Smooth muscle cell (in vitro differentiated cells): Measurements from ENCODE around the gene ABLIM1. TPM values are rescaled to one million over a fixed set of nuclear protein-coding genes. Genes with fewer than 3 reads are reported as not detected.

Experiments used
- DNase-seq: peaks from one replicate; lab custom pipeline; 2025; ENCODE audit not compliant: unreplicated experiment; lab: John Stamatoyannopoulos, UW
- H2AFZ ChIP-seq: fragments of 200-600 bp; sonication (generic); 2 replicates; pipeline ENCODE4 v1.6.0; 2016; ENCODE audit warnings: antibody characterized with exemption, low read depth, mild to moderate bottlenecking
- H3F3A ChIP-seq: fragments of 200-600 bp; sonication (generic); 2 replicates; pipeline ENCODE4 v1.6.0; 2017; ENCODE audit warnings: antibody characterized with exemption, low read depth
- H3K27ac ChIP-seq: fragments of 200-600 bp; sonication (generic); 2 replicates; pipeline ENCODE4 v1.5.1; 2016; ENCODE audit warnings: low read depth, mild to moderate bottlenecking
- H3K27me3 ChIP-seq: fragments of 200-600 bp; sonication (generic); 2 replicates; pipeline ENCODE4 v1.6.1; 2016; ENCODE audit warnings: low read depth, mild to moderate bottlenecking
- H3K36me3 ChIP-seq: fragments of 200-600 bp; sonication (generic); 2 replicates; pipeline ENCODE4 v1.5.1; 2016; ENCODE audit warnings: low read depth
- H3K4me1 ChIP-seq: fragments of 200-600 bp; sonication (generic); 2 replicates; pipeline ENCODE4 v1.5.1; 2016; ENCODE audit warnings: low read depth
- H3K4me2 ChIP-seq: fragments of 200-600 bp; sonication (generic); 2 replicates; pipeline ENCODE4 v1.6.0; 2016; ENCODE audit warnings: mild to moderate bottlenecking
- H3K4me3 ChIP-seq: fragments of 200-600 bp; sonication (generic); 2 replicates; pipeline ENCODE4 v1.5.1; 2016; ENCODE audit warnings: mild to moderate bottlenecking
- H3K79me2 ChIP-seq: fragments of 200-600 bp; sonication (generic); 2 replicates; pipeline ENCODE4 v1.6.0; 2016; ENCODE audit warnings: low read depth, mild to moderate bottlenecking
- H3K9ac ChIP-seq: fragments of 200-600 bp; sonication (generic); 2 replicates; pipeline ENCODE4 v1.6.0; 2016; ENCODE audit warnings: low read depth
- H3K9me3 ChIP-seq: fragments of 200-600 bp; sonication (generic); replicated peaks from 2 replicates; pipeline ENCODE4 v1.5.1; 2016; ENCODE audit warnings: low read depth
- H4K20me1 ChIP-seq: fragments of 200-600 bp; sonication (generic); 2 replicates; pipeline ENCODE4 v1.6.0; 2016; ENCODE audit warnings: low read depth
- WGBS: methylation state at CpG from one replicate; pipeline ENCODE4 v1.1.7; 2016; ENCODE audit warnings: low lambda C conversion rate; 5-methylcytosine and 5-hydroxymethylcytosine counted together
- polyA plus RNA-seq: library from polyadenylated mRNA; unstranded; fragments of >200 nt; fragmentation: Nextera tagmentation; extraction: Ambion mirVana; gene quantifications from 2 replicates; pipeline ENCODE4 v1.2.1, GENCODE V29; 2016
- total RNA-seq: library from RNA; depleted of rRNA; stranded (reverse); fragments of >200 nt; gene quantifications from 2 replicates; pipeline ENCODE4 v1.2.3, GENCODE V29; 2014
- TF ChIP-seq, protein P1 (sequence below): fragments of 200-600 bp; sonication (generic); IDR thresholded peaks from 2 replicates; pipeline ENCODE4 v1.5.1; 2017; ENCODE audit warnings: borderline replicate concordance, mild to moderate bottlenecking, antibody characterized with exemption; ENCODE audit not compliant: insufficient read depth, poor library complexity, severe bottlenecking

ABLIM1 gene
- total and polyA plus RNA-seq, 2 experiments from 2014 or later: 1.6 to 17.6 TPM

GRCh38 chr10:114395366-114396022, 262.6 kb downstream of the ABLIM1 start:
- peaks cover 75% of the 10 kb centered on the region for H3K79me2 ChIP-seq

GRCh38 chr10:114394531-114394930, 263.5 kb downstream of the ABLIM1 start:
- H3K9me3 ChIP-seq: no peaks in the 10 kb centered on the region
- peaks cover 72% of the 10 kb centered on the region for H4K20me1 ChIP-seq
- no peaks in the 10 kb centered on the region for H3K27me3 ChIP-seq
- no peak overlapping the region for H3K4me3 ChIP-seq
- H3K27ac ChIP-seq: no peak overlapping the region
- H3K36me3 ChIP-seq: no peaks in the 10 kb centered on the region
- no peak for DNase-seq
- TF ChIP-seq, protein P1, sequence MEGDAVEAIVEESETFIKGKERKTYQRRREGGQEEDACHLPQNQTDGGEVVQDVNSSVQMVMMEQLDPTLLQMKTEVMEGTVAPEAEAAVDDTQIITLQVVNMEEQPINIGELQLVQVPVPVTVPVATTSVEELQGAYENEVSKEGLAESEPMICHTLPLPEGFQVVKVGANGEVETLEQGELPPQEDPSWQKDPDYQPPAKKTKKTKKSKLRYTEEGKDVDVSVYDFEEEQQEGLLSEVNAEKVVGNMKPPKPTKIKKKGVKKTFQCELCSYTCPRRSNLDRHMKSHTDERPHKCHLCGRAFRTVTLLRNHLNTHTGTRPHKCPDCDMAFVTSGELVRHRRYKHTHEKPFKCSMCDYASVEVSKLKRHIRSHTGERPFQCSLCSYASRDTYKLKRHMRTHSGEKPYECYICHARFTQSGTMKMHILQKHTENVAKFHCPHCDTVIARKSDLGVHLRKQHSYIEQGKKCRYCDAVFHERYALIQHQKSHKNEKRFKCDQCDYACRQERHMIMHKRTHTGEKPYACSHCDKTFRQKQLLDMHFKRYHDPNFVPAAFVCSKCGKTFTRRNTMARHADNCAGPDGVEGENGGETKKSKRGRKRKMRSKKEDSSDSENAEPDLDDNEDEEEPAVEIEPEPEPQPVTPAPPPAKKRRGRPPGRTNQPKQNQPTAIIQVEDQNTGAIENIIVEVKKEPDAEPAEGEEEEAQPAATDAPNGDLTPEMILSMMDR: no peak
- H3F3A ChIP-seq: peaks cover 8% of the 10 kb centered on the region
- 79% methylated on average over 6 of the region's 6 CpGs for WGBS
- H3K79me2 ChIP-seq: peaks cover 79% of the 10 kb centered on the region
- H3K9ac ChIP-seq: no peak overlapping the region
- H2AFZ ChIP-seq: no peak overlapping the region
- peaks cover 22% of the 10 kb centered on the region for H3K4me1 ChIP-seq
- peak overlapping the region; percentile 69 for H3K4me2 ChIP-seq

More at GRCh38 chr10:114395366-114396022, 262.6 kb downstream of the ABLIM1 start:
- H3K9ac ChIP-seq: no peak overlapping the region
- H3K36me3 ChIP-seq: no peaks in the 10 kb centered on the region
- 96% methylated on average over 6 of the region's 6 CpGs for WGBS
- no peaks in the 10 kb centered on the region for H3K9me3 ChIP-seq
- H3K4me1 ChIP-seq: peaks cover 31% of the 10 kb centered on the region
- no peak overlapping the region for H3K4me2 ChIP-seq
- TF ChIP-seq, protein P1: no peak
- H4K20me1 ChIP-seq: peaks cover 64% of the 10 kb centered on the region
- no peak for DNase-seq
- H3F3A ChIP-seq: peaks cover 12% of the 10 kb centered on the region
- H2AFZ ChIP-seq: no peak overlapping the region
- H3K4me3 ChIP-seq: no peak overlapping the region
- no peaks in the 10 kb centered on the region for H3K27me3 ChIP-seq
- H3K27ac ChIP-seq: no peak overlapping the region

- no peak for DNase-seq
- TF ChIP-seq, protein P1: no peak
- no peak overlapping the region for H3K4me3 ChIP-seq
- H3F3A ChIP-seq: peaks cover 5% of the 10 kb centered on the region
- H3K9ac ChIP-seq: no peak overlapping the region
- H3K4me1 ChIP-seq: peaks cover 22% of the 10 kb centered on the region
- peak overlapping the region; percentile 69 for H3K4me2 ChIP-seq
- no peaks in the 10 kb centered on the region for H3K36me3 ChIP-seq
- no peaks in the 10 kb centered on the region for H3K9me3 ChIP-seq
- H3K27ac ChIP-seq: peak overlapping the region; percentile 67
- peaks cover 75% of the 10 kb centered on the region for H4K20me1 ChIP-seq
- H3K27me3 ChIP-seq: no peaks in the 10 kb centered on the region
- 80% methylated on average over 7 of the region's 7 CpGs for WGBS
- peaks cover 79% of the 10 kb centered on the region for H3K79me2 ChIP-seq
- no peak overlapping the region for H2AFZ ChIP-seq
These were observed 264.2 kb downstream of the ABLIM1 start for GRCh38 chr10:114393886-114394285.

DNA sequence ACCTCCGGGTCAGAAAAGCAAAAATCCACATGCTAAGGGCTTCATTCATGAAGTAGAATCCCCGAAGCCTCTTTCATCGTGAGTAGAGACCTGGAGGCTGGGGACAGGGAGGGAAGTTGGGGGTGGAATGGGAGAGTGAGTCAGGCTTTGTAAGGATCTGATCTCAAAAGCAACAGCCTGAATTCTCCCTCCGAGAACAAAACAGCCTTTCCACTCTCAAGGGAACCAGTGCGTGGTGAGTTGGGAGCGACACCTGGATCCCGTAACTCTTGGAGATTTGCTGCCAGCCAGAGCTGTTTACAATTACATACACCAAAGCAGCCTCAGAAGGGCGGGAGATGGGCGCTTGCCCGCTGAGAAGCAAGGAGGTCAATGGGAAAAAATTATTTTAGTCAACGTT, 264.6 kb downstream of the ABLIM1 start:
- Histone ChIP-seq H3K4me2 (peak overlapping the region; percentile 69), H3K36me3 (no peaks in the 10 kb centered on the region), H3K27ac (peak overlapping the region; percentile 67), H3F3A (peaks cover 2% of the 10 kb centered on the region), H3K4me1 (peaks cover 22% of the 10 kb centered on the region), H3K79me2 (peaks cover 78% of the 10 kb centered on the region), H3K27me3 (no peaks in the 10 kb centered on the region), H3K9ac (no peak overlapping the region), H3K4me3 (no peak overlapping the region), H4K20me1 (peaks cover 76% of the 10 kb centered on the region), H3K9me3 (no peaks in the 10 kb centered on the region), H2AFZ (no peak overlapping the region)
- DNase-seq: no peak
- TF ChIP-seq, protein P1: no peak
- 49% methylated on average over 11 of the region's 11 CpGs for WGBS
